Measurements from ENCODE around the gene SPATA12. TPM values are rescaled to one million over a fixed set of nuclear protein-coding genes. Genes with fewer than 3 reads are reported as not detected.

The SPATA12 gene
- total RNA-seq, 1 experiment from 2014 or later: not detected

GRCh38 chr3:57076422-57076951, 16.0 kb downstream of the SPATA12 start:
- TF ChIP-seq EZH2 (IDR thresholded peaks at IDR 0.05; ENCODE audit: borderline replicate concordance, low read depth, low read length, poor library complexity, severe bottlenecking) (no peak), CTCF (conservative IDR thresholded peaks at IDR 0.05; ENCODE audit: low read depth, low read length) (no peak)
- ChIA-PET POLR2A (ENCODE audit: low non-redundant PET) (no interaction called here), CTCF (no interaction called here)
- DNase-seq (ENCODE audit: low spot score): no peak
- H3K27ac ChIP-seq (ENCODE audit: low read depth, low read length, poor library complexity, severe bottlenecking): no peak overlapping the region
- H3K4me1 ChIP-seq (ENCODE audit: insufficient read depth, low read length, poor library complexity, severe bottlenecking): no peaks in the 10 kb centered on the region
- no peak overlapping the region for H3K4me3 ChIP-seq (ENCODE audit: low read depth, low read length, poor library complexity, severe bottlenecking)
- peaks cover 7% of the 10 kb centered on the region for H3K27me3 ChIP-seq (replicated peaks; ENCODE audit: insufficient read depth, low read depth, low read length, poor library complexity)
- H3K9me3 ChIP-seq (ENCODE audit: low read depth, low read length, poor library complexity, severe bottlenecking): no peaks in the 10 kb centered on the region
- intact Hi-C loops (cut with micrococcal nuclease; ENCODE audit: unreplicated experiment): no loop called here
- no TSS peak for BruUV-seq (replicated peaks)
- no peaks in the 10 kb centered on the region for H3K36me3 ChIP-seq (ENCODE audit: insufficient read depth, low read length, poor library complexity, severe bottlenecking)

- Histone ChIP-seq H3K9me3 (ENCODE audit: low read depth, low read length, poor library complexity, severe bottlenecking) (no peaks in the 10 kb centered on the region), H3K4me3 (ENCODE audit: low read depth, low read length, poor library complexity, severe bottlenecking) (no peak overlapping the region), H3K36me3 (ENCODE audit: insufficient read depth, low read length, poor library complexity, severe bottlenecking) (no peaks in the 10 kb centered on the region), H3K27me3 (replicated peaks; ENCODE audit: insufficient read depth, low read depth, low read length, poor library complexity) (peaks cover 7% of the 10 kb centered on the region), H3K27ac (ENCODE audit: low read depth, low read length, poor library complexity, severe bottlenecking) (no peak overlapping the region), H3K4me1 (ENCODE audit: insufficient read depth, low read length, poor library complexity, severe bottlenecking) (no peaks in the 10 kb centered on the region)
- intact Hi-C loops (cut with micrococcal nuclease; ENCODE audit: unreplicated experiment): no loop called here
- TF ChIP-seq CTCF (conservative IDR thresholded peaks at IDR 0.05; ENCODE audit: low read depth, low read length) (no peak), EZH2 (IDR thresholded peaks at IDR 0.05; ENCODE audit: borderline replicate concordance, low read depth, low read length, poor library complexity, severe bottlenecking) (no peak)
- POLR2A ChIA-PET (ENCODE audit: low non-redundant PET): no interaction called here
- CTCF ChIA-PET: no interaction called here
- no peak for DNase-seq (ENCODE audit: low spot score)
- no TSS peak for BruUV-seq (replicated peaks)
Measured at GRCh38 chr3:57077630-57078343, 17.3 kb downstream of the SPATA12 start.

- H3K27ac ChIP-seq (ENCODE audit: low read depth, low read length, poor library complexity, severe bottlenecking): no peak overlapping the region
- no peaks in the 10 kb centered on the region for H3K9me3 ChIP-seq (ENCODE audit: low read depth, low read length, poor library complexity, severe bottlenecking)
- CTCF ChIA-PET: no interaction called here
- POLR2A ChIA-PET (ENCODE audit: low non-redundant PET): no interaction called here
- intact Hi-C loops (cut with micrococcal nuclease; ENCODE audit: unreplicated experiment): no loop called here
- TF ChIP-seq EZH2 (IDR thresholded peaks at IDR 0.05; ENCODE audit: borderline replicate concordance, low read depth, low read length, poor library complexity, severe bottlenecking): no peak
- no peak for TF ChIP-seq CTCF (conservative IDR thresholded peaks at IDR 0.05; ENCODE audit: low read depth, low read length)
- DNase-seq (ENCODE audit: low spot score): peak; percentile 33
- H3K4me1 ChIP-seq (ENCODE audit: insufficient read depth, low read length, poor library complexity, severe bottlenecking): no peaks in the 10 kb centered on the region
- BruUV-seq (replicated peaks): no TSS peak
- peaks cover 7% of the 10 kb centered on the region for H3K27me3 ChIP-seq (replicated peaks; ENCODE audit: insufficient read depth, low read depth, low read length, poor library complexity)
- H3K4me3 ChIP-seq (ENCODE audit: low read depth, low read length, poor library complexity, severe bottlenecking): peak overlapping the region; percentile 47
- H3K36me3 ChIP-seq (ENCODE audit: insufficient read depth, low read length, poor library complexity, severe bottlenecking): no peaks in the 10 kb centered on the region
Measured at GRCh38 chr3:57078344-57078634, 17.8 kb downstream of the SPATA12 start.
